Heart right ventricle (tissue), 16 donors: ENCODE measurements around the gene SP1. TPM values are rescaled to one million over a fixed set of nuclear protein-coding genes. Genes with fewer than 3 reads are reported as not detected.

Experiments used
- ATAC-seq, 8 donors: fragments of 200-7000 bp; cut with Tn5 transposase; one replicate each; pipeline ENCODE4 v1.9.1; 2020; ENCODE audit warnings: mild to moderate bottlenecking in 8 of 8, moderate library complexity in 8 of 8, moderate number of reproducible peaks in 1 of 8
- DNase-seq, 2 donors: peaks; one replicate each; pipeline ENCODE4 v3.0.0-alpha.2; 2020
- H3K27ac ChIP-seq, 10 donors: fragments of 200-600 bp; sonication (generic) in 2 of 10; one replicate each; pipeline versions ENCODE4 v1.5.0 to v1.8.0; 2020 to 2022; ENCODE audit warnings: mild to moderate bottlenecking in 3 of 10
- H3K27me3 ChIP-seq, 7 donors: fragments of 200-600 bp; one replicate each; pipeline ENCODE4 v1.8.0; 2021 to 2022; ENCODE audit warnings: mild to moderate bottlenecking in 2 of 7
- H3K36me3 ChIP-seq, 9 donors: fragments of 200-600 bp; sonication (generic) in 1 of 9; one replicate each; pipeline versions ENCODE4 v1.5.0 to v1.8.0; 2020 to 2022; ENCODE audit warnings: mild to moderate bottlenecking in 2 of 9
- H3K4me1 ChIP-seq, 9 donors: fragments of 200-600 bp; sonication (generic) in 1 of 9; one replicate each; pipeline versions ENCODE4 v1.5.0 to v1.8.0; 2020 to 2022; ENCODE audit warnings: mild to moderate bottlenecking in 4 of 9
- H3K4me3 ChIP-seq, 10 donors: fragments of 200-600 bp; sonication (generic) in 2 of 10; one replicate each; pipeline versions ENCODE4 v1.5.0 to v1.8.0; 2020 to 2022; ENCODE audit warnings: mild to moderate bottlenecking in 7 of 10, moderate library complexity in 2 of 10
- H3K9me3 ChIP-seq, 11 donors: fragments of 200-600 bp in 10 of 11; sonication (generic) in 2 of 11; one replicate each; pipeline versions ENCODE4 v1.5.0 to v1.8.0; 2013 to 2022; ENCODE audit warnings: mild to moderate bottlenecking in 2 of 11, control low read depth in 1 of 11, moderate library complexity in 1 of 11
- WGBS, 2 donors: extraction: QIAGEN DNeasy Blood & Tissue Kit; methylation state at CpG; one replicate each; pipeline ENCODE4 v1.1.7; 2013; ENCODE audit warnings: inconsistent platforms in 1 of 2; 5-methylcytosine and 5-hydroxymethylcytosine counted together
- intact Hi-C, 10 donors: fragments of 100-400 bp; cut with DNase I; formaldehyde crosslinking; loops; one replicate each; pipeline versions ENCODE4 v1.11.1 to v1.14.2; 2022
- polyA plus RNA-seq, 2 donors: library from polyadenylated mRNA; stranded (reverse); fragments of 200-250 nt; gene quantifications; one replicate each; pipeline ENCODE4 v1.2.3, GENCODE V29; 2013
- total RNA-seq, 10 donors: library from RNA; stranded (reverse); fragmentation: NEBNext Ultra II Directional in 3 of 10; extraction: Animal tissue kit (Norgen Biotek cat#: 25700) in 3 of 10; gene quantifications; one replicate each; pipeline versions ENCODE4 v1.2.1 to v1.2.4, GENCODE V29; 2021 to 2023
- TF ChIP-seq, protein P1 (sequence below), 9 donors: fragments of 200-600 bp; sonication (generic) in 2 of 9; IDR thresholded peaks; one replicate each; pipeline versions ENCODE4 v1.5.0 to v1.8.0; 2021 to 2022; ENCODE audit warnings: antibody characterized with exemption in 9 of 9, mild to moderate bottlenecking in 5 of 9, moderate library complexity in 1 of 9
- donor health status: Arrhythmogenic right ventricular cardiomyopathy.
- donor health status: ischemic (EF 13 %, LVEDD 7.1; RV severe dilation, severe dysfunction).
- donor health status: healthy with polysubstance abuse.
- donor health status: DM: no; HTN: yes; CAD: no.
- donor health status: DM: no; HTN: no; CAD: no.
- donor health status: ischemic (EF 25% LVEDD 6.9; RV normal size, moderate dysfunction).
- donor health status: ischemic (EF 25% LVEDD 5.7; RV mildly dilated, moderate dysfunction).
- donor health status: healthy.
- donor health status: DM: yes; HTN: yes; CAD: no.
- donor health status: Ischemic cardiomyopathy.
- donor health status: ischemic (EF 35%, LVEDD 5.7; RV mildly dilated, moderate dysfunction).
- donor health status: nonischemic (EF 11% LVEDD 7.7; RV severe dilation, severe dysfunction).
- donor health status: DM: yes; HTN: yes; CAD: no.
- donor health status: PGD.
- donor health status: ischemic (EF 29% LVEDD 5.4; RV normal size, mild dysfunction).
- donor health status: nonischemic (EF 23%, LVEDD 6.1; RV moderate dilation, normal function).

The SP1 gene
- total and polyA plus RNA-seq, 12 donors: 7.8 to 42.4 (median 31.3) TPM

DNA sequence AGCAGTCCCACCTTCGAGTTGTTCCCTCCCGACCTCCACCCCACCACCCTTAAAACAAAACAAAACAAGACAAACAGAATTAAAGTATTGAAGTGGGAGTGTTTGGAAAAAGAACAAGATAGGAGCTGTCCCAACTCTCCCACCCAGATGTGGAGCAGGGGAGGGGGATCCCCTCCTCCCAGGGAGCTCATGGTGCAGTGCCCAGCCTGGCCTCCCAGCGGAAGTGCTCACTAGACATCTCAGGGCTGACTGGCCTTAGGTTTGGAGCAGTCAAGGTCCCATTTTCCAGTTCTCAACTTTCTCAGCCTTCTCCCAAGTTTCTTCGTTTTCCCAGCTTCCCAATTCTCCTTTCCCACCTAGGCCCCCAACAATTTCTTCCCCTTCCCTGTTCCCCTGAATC lies 46.7 kb upstream of the SP1 start:
- peaks cover 0 to 71% (median 26%) of the 10 kb centered on the region in 7 donors for H3K27me3 ChIP-seq
- TF ChIP-seq, protein P1, sequence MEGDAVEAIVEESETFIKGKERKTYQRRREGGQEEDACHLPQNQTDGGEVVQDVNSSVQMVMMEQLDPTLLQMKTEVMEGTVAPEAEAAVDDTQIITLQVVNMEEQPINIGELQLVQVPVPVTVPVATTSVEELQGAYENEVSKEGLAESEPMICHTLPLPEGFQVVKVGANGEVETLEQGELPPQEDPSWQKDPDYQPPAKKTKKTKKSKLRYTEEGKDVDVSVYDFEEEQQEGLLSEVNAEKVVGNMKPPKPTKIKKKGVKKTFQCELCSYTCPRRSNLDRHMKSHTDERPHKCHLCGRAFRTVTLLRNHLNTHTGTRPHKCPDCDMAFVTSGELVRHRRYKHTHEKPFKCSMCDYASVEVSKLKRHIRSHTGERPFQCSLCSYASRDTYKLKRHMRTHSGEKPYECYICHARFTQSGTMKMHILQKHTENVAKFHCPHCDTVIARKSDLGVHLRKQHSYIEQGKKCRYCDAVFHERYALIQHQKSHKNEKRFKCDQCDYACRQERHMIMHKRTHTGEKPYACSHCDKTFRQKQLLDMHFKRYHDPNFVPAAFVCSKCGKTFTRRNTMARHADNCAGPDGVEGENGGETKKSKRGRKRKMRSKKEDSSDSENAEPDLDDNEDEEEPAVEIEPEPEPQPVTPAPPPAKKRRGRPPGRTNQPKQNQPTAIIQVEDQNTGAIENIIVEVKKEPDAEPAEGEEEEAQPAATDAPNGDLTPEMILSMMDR (IDR thresholded peaks at IDR 0.05): no peak
- H3K4me3 ChIP-seq: no peak overlapping the region
- H3K9me3 ChIP-seq: no peaks in the 10 kb centered on the region
- peaks cover 0 to 7% (median 3%) of the 10 kb centered on the region in 9 donors for H3K4me1 ChIP-seq
- DNase-seq (no peak), ATAC-seq (no peak)
- no peaks in the 10 kb centered on the region for H3K36me3 ChIP-seq
- H3K27ac ChIP-seq: no peak overlapping the region
- intact Hi-C loops: no loop called here
- WGBS, 2 donors: 85 to 93% methylated on average over 4 of the region's 4 CpGs

DNA sequence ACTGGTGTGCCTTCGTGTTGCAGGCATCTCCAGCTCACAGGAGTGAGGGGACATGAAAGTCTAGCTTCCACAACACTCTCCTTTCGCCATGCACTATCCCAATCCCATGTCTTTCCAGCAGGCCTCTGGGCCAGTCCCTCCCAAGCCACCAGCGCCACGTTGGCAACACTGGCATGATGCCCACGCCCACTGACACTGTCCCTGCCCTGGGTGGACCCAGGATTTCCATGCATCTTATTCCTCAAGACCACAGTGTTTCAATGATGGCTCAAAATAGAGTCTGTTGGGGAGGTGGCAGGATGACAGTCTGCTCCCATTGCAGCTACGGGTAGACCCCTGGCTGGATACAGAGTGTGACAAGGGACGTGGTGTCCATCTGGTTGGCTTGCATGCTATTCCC lies 46.1 kb upstream of the SP1 start:
- Histone ChIP-seq H3K36me3 (no peaks in the 10 kb centered on the region), H3K4me3 (no peak overlapping the region), H3K4me1 (peaks cover 0 to 7% (median 4%) of the 10 kb centered on the region in 9 donors), H3K27me3 (peaks cover 0 to 71% (median 22%) of the 10 kb centered on the region in 7 donors), H3K9me3 (no peaks in the 10 kb centered on the region), H3K27ac (no peak overlapping the region)
- ATAC-seq (no peak), DNase-seq (no peak)
- WGBS, 2 donors: 75 to 76% methylated on average over 7 of the region's 7 CpGs
- TF ChIP-seq, protein P1 (IDR thresholded peaks at IDR 0.05): no peak
- intact Hi-C loops: no loop called here

DNA sequence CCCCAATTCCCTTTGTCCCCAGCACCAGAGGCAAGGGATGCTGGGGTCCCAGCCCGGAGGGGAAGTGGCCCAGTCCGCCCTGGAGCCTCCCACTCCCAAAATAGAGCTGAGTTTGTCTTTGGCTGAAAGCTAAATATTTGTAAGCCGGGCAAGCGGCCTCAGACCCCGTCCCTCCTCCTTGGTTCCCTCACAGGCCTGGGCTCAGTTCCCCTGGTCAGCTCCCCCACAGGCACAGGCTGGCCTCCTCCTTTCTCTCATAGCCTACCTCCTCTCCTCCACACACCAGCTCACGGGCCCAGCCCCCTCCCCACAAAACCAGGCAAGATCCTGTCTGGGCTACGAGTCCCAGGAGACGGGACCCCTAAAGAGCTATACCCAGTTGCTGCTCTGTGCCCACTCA lies 45.2 kb upstream of the SP1 start:
- 86 to 91% methylated on average over 8 of the region's 8 CpGs for WGBS, 2 donors
- Histone ChIP-seq H3K9me3 (no peaks in the 10 kb centered on the region), H3K27ac (no peak overlapping the region), H3K4me1 (peaks cover 0 to 7% (median 4%) of the 10 kb centered on the region in 9 donors), H3K4me3 (no peak overlapping the region), H3K27me3 (peaks cover 0 to 76% (median 22%) of the 10 kb centered on the region in 7 donors), H3K36me3 (no peaks in the 10 kb centered on the region)
- ATAC-seq (no peak), DNase-seq (no peak)
- TF ChIP-seq, protein P1 (IDR thresholded peaks at IDR 0.05): no peak
- intact Hi-C loops: no loop called here

DNA sequence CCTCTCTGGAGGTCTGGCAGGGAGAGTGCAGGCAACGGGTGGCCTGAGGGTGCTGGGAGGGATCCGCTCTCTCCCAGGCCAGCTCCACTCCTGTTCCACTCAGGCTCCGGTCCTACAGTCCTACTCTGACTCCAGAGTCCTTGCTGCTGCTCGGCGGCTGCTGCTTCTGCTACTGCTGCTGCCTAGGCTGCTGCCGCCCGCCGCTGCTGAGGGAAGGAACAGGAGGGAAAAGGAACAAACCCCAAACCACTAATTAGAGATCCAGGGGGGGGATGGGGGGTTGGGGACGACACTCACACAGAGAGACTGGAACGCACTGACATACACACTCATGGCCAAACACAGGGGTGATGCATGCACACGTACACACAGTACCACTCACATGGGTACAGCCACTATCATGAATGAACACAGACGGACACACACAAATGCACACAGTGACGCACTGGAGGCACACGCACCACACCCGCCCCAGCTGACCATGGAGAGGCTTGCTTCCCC lies 43.7 kb upstream of the SP1 start, which contains the start of gene SP7:
Gene SP7 (minus strand): TSS at position 174 of the 501 bp plus-strand sequence. CDS start 708 bp downstream, outside the sequence.
- no peak within 1 kb of the TSS for H3K27ac ChIP-seq
- 59 to 61% methylated on average over 15 of the region's 15 CpGs for WGBS, 2 donors
- H3K9me3 ChIP-seq: no peaks in the 10 kb centered on the region
- TF ChIP-seq, protein P1 (IDR thresholded peaks at IDR 0.05): no peak
- DNase-seq (no peak), ATAC-seq (no peak)
- H3K4me1 ChIP-seq: peaks cover 0 to 7% (median 4%) of the 10 kb centered on the region in 9 donors
- H3K4me3 ChIP-seq: no peak within 1 kb of the TSS
- no peaks in the 10 kb centered on the region for H3K36me3 ChIP-seq
- intact Hi-C loops: no loop called here
- H3K27me3 ChIP-seq: peaks cover 0 to 68% (median 21%) of the 10 kb centered on the region in 7 donors
